ENCODE data around the gene ATP11A. TPM values are rescaled to one million over a fixed set of nuclear protein-coding genes. Genes with fewer than 3 reads are reported as not detected.

ATP11A gene
- total RNA-seq, 1 experiment from 2014 or later: 65.3 TPM

DNA sequence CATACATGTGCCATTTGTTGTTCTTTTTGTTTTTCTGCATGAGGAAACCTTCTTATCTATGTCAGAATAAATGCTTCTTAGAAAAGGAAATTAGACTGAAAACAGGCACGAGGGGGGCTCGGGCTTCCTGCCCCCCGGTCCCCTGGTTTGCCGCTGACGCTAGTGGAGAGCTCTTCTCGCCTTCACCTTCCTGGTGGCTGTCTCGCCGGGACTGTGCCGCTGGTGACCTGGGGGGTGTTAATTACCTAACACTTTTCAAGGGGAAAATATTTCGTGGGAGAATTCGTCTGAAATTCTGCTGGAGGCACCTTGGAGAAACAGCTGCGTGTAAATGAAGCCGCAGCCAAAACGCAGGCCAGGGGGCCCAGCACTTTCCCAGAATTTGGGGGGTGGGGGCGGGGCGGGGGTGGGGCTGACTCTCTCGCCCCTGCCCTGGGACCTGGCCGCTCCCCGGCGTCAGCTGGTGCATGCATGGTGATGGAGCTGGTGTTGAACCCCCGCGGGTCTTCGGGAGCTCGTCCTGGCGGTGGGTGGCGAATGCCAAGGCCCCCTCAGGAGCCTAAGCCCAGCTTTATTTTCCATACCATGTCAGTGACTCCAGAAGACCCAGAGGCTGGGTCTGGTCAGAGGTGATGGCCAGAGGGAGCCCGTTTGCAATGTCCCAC lies 220.9 kb downstream of the ATP11A start:
- H2BK120ac ChIP-seq (ENCODE audit: low read depth, low read length, poor library complexity, severe bottlenecking): no peak overlapping the region
- H4K91ac ChIP-seq (ENCODE audit: insufficient read length, low read depth, low read length): no peak overlapping the region
- H2BK20ac ChIP-seq (ENCODE audit: low read depth, low read length, poor library complexity, severe bottlenecking): no peak overlapping the region
- no peaks in the 10 kb centered on the region for H4K20me1 ChIP-seq (ENCODE audit: control insufficient read depth, insufficient read depth, insufficient read length)
- H3K79me1 ChIP-seq (ENCODE audit: insufficient read depth, low read depth, low read length, poor library complexity, severe bottlenecking): no peaks in the 10 kb centered on the region
- H3K27me3 Mint-ChIP-seq (ENCODE audit: low read depth): peaks cover 14% of the 10 kb centered on the region
- H2BK15ac ChIP-seq (ENCODE audit: low read depth, low read length): no peak overlapping the region
- no peak overlapping the region for H3K18ac ChIP-seq (ENCODE audit: insufficient read length, low read depth, low read length)
- no peak overlapping the region for H3K27ac ChIP-seq (ENCODE audit: insufficient read length, low read depth, low read length)
- H3K27ac Mint-ChIP-seq: peak overlapping the region in 1 of 3 experiments; percentile 74; a peak in 3 of 7 replicates
- peaks cover 14 to 25% (median 18%) of the 10 kb centered on the region in 3 experiments for H3K36me3 Mint-ChIP-seq (ENCODE audit: insufficient read depth in 1 of 3, low read depth in 3 of 3)
- H4K5ac ChIP-seq (ENCODE audit: insufficient read length, low read depth, low read length): no peak overlapping the region
- no peaks in the 10 kb centered on the region; the same call in 1 of the 2 replicates for H3K79me2 ChIP-seq (ENCODE audit: insufficient read depth, low read length)
- H3K4me3 Mint-ChIP-seq: no peak overlapping the region
- TF ChIP-seq, protein P1, sequence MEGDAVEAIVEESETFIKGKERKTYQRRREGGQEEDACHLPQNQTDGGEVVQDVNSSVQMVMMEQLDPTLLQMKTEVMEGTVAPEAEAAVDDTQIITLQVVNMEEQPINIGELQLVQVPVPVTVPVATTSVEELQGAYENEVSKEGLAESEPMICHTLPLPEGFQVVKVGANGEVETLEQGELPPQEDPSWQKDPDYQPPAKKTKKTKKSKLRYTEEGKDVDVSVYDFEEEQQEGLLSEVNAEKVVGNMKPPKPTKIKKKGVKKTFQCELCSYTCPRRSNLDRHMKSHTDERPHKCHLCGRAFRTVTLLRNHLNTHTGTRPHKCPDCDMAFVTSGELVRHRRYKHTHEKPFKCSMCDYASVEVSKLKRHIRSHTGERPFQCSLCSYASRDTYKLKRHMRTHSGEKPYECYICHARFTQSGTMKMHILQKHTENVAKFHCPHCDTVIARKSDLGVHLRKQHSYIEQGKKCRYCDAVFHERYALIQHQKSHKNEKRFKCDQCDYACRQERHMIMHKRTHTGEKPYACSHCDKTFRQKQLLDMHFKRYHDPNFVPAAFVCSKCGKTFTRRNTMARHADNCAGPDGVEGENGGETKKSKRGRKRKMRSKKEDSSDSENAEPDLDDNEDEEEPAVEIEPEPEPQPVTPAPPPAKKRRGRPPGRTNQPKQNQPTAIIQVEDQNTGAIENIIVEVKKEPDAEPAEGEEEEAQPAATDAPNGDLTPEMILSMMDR (conservative IDR thresholded peaks at IDR 0.05): no peak
- no peak overlapping the region for H3K56ac ChIP-seq (ENCODE audit: insufficient read length, low read depth, low read length)
- H3K9me3 Mint-ChIP-seq: peaks cover 3% of the 10 kb centered on the region in 2 experiments; a peak in 4 of 5 replicates
- no peak overlapping the region for H2AFZ ChIP-seq (ENCODE audit: low read length)
- no peak overlapping the region for H3K4ac ChIP-seq (ENCODE audit: low read depth, low read length)
- H3K27me3 ChIP-seq (ENCODE audit: insufficient read depth, low read length): 0 out of 2 replicates have a peak, but pooled peaks cover 2% of the 10 kb centered on the region
- H3K23me2 ChIP-seq (ENCODE audit: insufficient read length, low read depth, low read length, poor library complexity, severe bottlenecking): no peaks in the 10 kb centered on the region
- H3K14ac ChIP-seq (ENCODE audit: insufficient read depth, low read length): 0 out of 2 replicates have a peak overlapping the region, but pooled peaks have one; percentile 32
- no peak overlapping the region for H2BK5ac ChIP-seq (ENCODE audit: insufficient read length, low read length)
- peaks cover 38 to 39% of the 10 kb centered on the region in 2 experiments for H3K4me1 Mint-ChIP-seq
- H3K4me2 ChIP-seq (ENCODE audit: insufficient read depth, insufficient read length, low read length): no peak overlapping the region
- no peak overlapping the region for H2BK12ac ChIP-seq (ENCODE audit: insufficient read length, low read depth, low read length)
- no CpG with 5 or more reads among the region's 27 CpGs for WGBS (ENCODE audit: extremely low coverage, insufficient read length, low lambda C conversion rate)
- no peak overlapping the region for H3T11ph ChIP-seq (ENCODE audit: low read length)
- no peak overlapping the region for H3K23ac ChIP-seq (ENCODE audit: insufficient read length, low read depth, low read length)
- H3K4me1 ChIP-seq (ENCODE audit: insufficient read depth, low read length): peaks cover 3% of the 10 kb centered on the region; the same call in 1 of the 2 replicates
- no peak overlapping the region for H4K8ac ChIP-seq (replicated peaks; ENCODE audit: insufficient read length, low read depth, low read length)
- no peak overlapping the region for H3K9ac ChIP-seq (ENCODE audit: extremely low read depth, insufficient read length, low read length)
- H2AK5ac ChIP-seq (ENCODE audit: insufficient read length, low read length): no peak overlapping the region
- no peak for DNase-seq
- H3K9me3 ChIP-seq (ENCODE audit: control insufficient read depth, low read depth, low read length): no peaks in the 10 kb centered on the region

Measured in H9 (cell line).